Measurements from ENCODE around the gene CCIN.
"Not testable (repeated sequence)": the region's sequence is repeated elsewhere in the genome, so short reads cannot be mapped to it uniquely, and the experiment has no call there.

CCIN gene

GRCh38 chr9:36161187-36161586, 8.0 kb upstream of the CCIN start:
- ATAC-seq, result no peak

- no peak for ATAC-seq
Measured at GRCh38 chr9:36162211-36162738, 6.9 kb upstream of the CCIN start.

- ATAC-seq, result no peak
Measured at GRCh38 chr9:36163049-36163785, 6.0 kb upstream of the CCIN start.

GRCh38 chr9:36163786-36164170, 5.4 kb upstream of the CCIN start:
- no peak for ATAC-seq

- no peak for ATAC-seq
Measured at GRCh38 chr9:36164372-36164771, 4.8 kb upstream of the CCIN start.

- ATAC-seq, result no peak
Measured at GRCh38 chr9:36164989-36165388, 4.2 kb upstream of the CCIN start.

- ATAC-seq, result no peak
Measured at GRCh38 chr9:36165826-36166167, 3.4 kb upstream of the CCIN start.

- ATAC-seq, result peak; percentile 96 to 98
Measured at GRCh38 chr9:36166168-36166927, 2.8 kb upstream of the CCIN start.

- ATAC-seq, result no peak
Measured at GRCh38 chr9:36169708-36170107, 520 bp downstream of the CCIN start.

GRCh38 chr9:36170531-36170930, 1.3 kb downstream of the CCIN start:
- no peak for ATAC-seq

GRCh38 chr9:36173861-36174260, 4.7 kb downstream of the CCIN start:
- no peak for ATAC-seq

- no peak for ATAC-seq
Measured at GRCh38 chr9:36174271-36174670, 5.1 kb downstream of the CCIN start.

- no peak for ATAC-seq
Measured at GRCh38 chr9:36174731-36175130, 5.5 kb downstream of the CCIN start.

- ATAC-seq, result not testable (repeated sequence)
Measured at GRCh38 chr9:36175209-36175608, 6.0 kb downstream of the CCIN start.

- not testable (repeated sequence) for ATAC-seq
Measured at GRCh38 chr9:36176496-36176895, 7.3 kb downstream of the CCIN start.

- ATAC-seq, result no peak
Measured at GRCh38 chr9:36177571-36177970, 8.4 kb downstream of the CCIN start.

GRCh38 chr9:36180243-36180642, 11.1 kb downstream of the CCIN start:
- not testable (repeated sequence) for ATAC-seq

- ATAC-seq, result no peak
Measured at GRCh38 chr9:36187414-36187813, 18.2 kb downstream of the CCIN start.

GRCh38 chr9:36188212-36188611, 19.0 kb downstream of the CCIN start:
- no peak for ATAC-seq

GRCh38 chr9:36189976-36190375, 20.8 kb downstream of the CCIN start:
- ATAC-seq, result no peak

- ATAC-seq, result peak; percentile 99 to 100
Measured at GRCh38 chr9:36190388-36191289, 21.5 kb downstream of the CCIN start, which contains the start of gene CLTA. CLTA (plus strand) TSS chr9:36190921; CDS start chr9:36191057, 136 bp downstream.

- peak; percentile 2 to 11 for ATAC-seq
Measured at GRCh38 chr9:36191290-36191645, 22.1 kb downstream of the CCIN start.

- no peak for ATAC-seq
Measured at GRCh38 chr9:36191686-36192085, 22.5 kb downstream of the CCIN start.
